HG03558 (cell line): ENCODE measurements around the gene RDX.

Experiments
- ATAC-seq: cut with Tn5 transposase; IDR thresholded peaks from one replicate; pipeline ENCODE4 v1.9.1; 2021; ENCODE audit warnings: moderate number of reproducible peaks; ENCODE audit not compliant: unreplicated experiment; ENCODE audit errors: extremely low read depth

The RDX gene

DNA sequence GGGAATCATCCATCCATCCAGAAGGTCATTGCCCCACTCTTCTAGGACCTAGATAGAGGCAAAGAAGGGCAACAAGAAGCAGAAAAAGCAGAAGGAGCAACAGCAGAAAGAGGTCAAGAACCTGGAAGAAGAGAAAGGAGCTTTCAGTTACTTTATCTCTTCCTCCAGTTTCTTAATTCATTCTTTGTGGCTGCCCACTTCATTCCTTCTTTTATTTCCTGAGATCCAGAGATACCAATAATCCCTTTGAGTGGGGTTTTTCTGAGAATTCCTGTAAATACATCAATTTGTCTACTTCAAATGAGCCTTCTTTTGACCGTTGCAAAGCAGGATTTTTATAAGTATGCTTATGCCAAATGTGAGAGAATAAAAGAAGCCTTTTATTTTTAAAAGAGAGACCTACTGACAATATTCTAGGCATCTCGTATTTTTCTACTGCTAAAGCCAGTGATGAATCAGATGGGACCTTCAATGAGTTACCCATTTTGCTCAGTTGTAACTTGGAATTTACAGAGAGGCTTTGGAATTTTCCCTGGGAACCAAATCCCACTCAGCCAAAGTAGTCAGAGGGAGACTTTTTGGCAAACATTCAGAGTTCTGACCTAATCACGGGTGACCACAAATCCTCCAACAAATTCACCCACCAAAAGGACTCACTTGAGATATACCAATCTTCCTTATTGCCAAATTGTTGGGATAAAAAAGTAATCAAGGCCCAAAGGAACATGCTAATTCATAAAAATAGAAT is 148.3 kb downstream of the RDX start:
- ATAC-seq, result no peak

DNA sequence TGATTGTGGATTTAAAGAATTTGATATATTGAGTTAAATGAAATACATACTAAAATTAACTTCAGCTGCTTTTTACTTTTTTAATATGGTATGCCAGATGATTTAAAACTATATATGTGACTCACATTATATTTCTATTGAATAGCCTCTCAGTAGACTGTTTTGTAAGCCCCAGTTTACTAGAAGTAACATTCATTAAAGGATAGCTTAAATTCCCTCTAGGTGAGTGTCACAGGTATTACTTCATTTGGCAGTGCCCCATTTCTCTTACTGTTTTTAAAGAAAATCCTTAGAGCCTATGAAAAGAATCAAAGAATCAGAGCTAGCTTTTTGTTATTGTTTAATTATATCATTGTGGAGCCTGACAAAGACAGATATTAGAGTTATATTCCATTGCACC is 154.6 kb downstream of the RDX start:
- no peak for ATAC-seq

DNA sequence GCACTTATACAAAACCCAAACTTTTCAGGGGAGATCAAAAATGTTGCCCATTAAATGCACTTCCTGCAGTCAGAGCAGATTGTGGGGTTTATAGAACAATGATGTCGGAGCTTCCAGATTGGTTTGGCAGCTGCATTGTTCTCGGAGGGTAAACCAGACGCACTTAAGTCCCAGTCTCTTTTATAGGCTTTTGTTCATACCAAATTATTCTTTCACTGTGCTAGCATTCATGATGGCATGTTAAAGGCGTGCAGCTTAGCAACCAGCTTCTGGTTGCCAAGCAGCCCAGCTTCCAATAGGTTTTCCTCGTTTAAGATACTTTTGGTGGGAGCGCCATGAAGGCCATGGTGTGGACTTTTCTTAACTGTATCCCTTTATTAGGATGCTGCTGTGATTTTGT is 162.3 kb downstream of the RDX start:
- ATAC-seq, result no peak

DNA sequence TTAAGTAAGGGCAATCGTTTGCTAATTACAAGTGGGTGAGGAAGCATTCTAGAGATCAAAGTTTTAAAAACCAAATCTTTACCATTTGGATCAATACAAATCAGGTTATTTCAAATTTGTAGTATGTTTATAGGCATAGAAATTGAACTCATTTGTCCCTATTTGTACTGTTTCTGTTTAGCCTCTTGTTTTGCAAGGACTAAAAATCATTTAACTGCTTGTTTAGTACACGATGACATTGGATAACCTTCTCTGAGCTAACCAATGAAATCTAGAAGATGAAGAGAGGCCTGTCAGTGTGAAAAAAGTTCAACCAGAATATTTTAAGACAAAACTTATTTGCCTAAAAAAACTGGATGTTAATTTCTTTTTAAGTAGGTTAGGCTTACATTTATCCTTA is 163.3 kb downstream of the RDX start:
- no peak for ATAC-seq

DNA sequence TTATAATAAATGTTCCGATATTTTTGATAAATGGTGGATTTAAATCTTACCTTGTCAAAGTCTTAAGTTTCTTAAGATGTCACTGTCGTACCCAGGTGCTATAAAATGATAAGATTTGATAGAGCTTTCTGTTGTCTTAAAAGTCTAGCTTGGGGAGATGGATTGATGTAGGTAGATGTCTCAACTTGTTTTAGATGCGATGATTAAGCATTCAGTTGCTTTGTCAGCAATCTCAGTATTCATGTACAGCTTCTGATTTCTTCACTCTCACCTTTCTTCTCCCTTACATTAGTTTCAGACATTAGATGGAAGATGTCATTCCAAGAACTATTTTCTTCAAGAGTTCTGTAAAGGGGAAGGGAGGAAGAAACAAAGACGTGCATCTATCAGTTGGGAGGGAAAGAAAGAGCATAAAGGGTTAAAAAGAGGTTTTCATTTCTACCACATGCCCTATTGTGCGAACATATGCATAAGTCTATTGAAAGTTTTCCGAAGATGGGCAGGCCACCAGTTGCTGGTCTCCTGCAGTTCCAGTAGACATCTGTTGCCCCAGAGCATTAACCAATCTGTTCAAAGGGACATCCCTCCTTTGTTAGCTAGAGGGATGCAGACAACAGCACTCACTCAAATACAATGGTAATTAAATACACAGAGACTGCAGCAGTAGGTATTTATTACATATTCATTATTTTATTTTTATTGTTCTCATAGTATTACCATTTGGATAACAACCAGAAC is 164.9 kb downstream of the RDX start:
- no peak for ATAC-seq

DNA sequence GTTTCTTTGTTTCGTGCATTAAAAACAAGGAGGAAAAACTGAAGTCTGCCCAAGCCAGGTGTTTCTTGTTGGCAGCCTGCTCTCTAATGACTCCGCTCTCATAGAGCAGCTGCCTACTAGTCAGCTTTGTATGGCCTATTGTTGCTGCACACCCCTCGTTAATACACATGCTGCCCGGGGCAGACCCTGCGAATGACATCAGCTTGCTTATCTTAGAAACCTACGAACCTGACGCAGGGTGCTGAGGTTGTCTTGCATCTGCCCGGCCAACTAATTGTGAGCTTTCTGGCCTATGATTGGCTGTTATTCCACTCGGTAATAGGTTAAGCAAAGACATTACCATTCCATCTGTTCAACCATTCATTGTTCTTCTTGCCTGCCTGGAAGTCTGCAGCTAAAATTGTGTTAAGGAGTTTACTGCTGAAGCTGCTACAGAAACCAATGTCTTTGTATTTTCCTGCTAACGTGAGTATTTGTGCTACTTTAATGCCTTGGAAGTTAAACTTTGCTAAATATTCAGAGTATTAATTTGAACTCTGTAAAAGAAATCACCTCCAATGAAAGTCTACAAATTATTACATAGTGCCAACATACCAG is 165.7 kb downstream of the RDX start:
- ATAC-seq, result no peak

DNA sequence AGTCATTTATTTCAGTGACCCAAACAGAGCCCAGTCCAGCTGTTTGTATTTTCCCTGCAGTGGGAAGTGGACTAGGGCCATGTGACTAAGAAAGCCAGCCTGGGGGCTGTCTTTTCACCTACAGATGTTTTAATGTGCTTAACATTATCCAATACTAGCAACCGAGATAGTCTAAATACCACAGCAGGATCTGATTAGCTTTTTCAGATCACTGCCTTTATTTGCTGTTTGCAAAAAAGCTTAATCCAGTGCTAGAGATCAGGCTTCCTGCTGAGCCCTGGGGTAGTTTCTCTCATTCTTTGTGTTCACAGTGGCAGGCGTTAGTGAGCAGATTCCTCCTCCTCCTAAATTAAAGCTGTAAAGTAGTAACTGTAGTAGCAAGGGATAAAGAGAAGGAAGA is 168.3 kb downstream of the RDX start:
- ATAC-seq, result no peak

DNA sequence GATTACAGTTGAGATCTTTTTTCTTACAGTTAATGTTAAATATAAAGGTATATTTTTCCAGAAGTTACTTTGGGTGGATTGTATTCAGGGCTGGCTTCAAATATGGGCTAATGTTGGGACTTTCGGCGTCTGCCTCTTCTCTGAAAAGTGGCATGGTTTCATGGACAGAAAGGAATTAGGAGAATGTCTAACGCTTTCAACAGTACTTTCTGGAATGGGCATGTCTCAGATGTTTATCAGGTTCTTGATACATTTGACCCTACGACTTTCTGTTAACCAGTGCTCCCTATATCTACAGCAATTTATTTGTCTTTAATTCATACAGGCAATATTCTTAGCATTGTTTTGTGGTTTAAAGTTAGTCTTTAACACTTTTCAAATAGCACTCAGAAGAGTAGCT is 169.5 kb downstream of the RDX start:
- no peak for ATAC-seq

DNA sequence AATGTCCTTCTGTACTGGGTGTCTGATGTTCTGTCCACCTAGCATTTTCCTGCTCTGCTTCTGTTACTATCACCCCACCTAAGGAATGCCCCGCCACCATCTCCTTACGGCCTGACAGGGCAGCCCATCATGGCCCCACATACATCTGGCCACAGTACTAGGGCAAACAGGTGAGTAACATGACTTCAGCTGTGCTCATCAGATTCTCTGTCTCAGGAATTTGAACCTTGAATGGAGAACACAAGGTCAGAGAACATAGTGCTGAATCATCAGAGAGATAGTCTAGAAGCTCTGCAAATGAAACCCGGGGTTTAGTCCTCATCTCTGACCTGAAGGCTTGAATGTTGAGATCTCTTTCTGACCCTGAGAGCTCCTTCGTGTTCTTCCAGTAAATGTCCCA is 170.8 kb downstream of the RDX start:
- no peak for ATAC-seq
